Calu3 (cell line): ENCODE results near the gene ACTR2. TPM values are rescaled to one million over a fixed set of nuclear protein-coding genes. Genes with fewer than 3 reads are reported as not detected.
"Not testable (repeated sequence)": the region's sequence is repeated elsewhere in the genome, so short reads cannot be mapped to it uniquely, and the experiment has no call there.

ENCODE experiments used
- BruUV-seq: library from RNA; stranded (reverse); fragments of 400-500 nt; replicated peaks from 2 replicates; lab custom pipeline; 2021; lab: Mats Ljungman, UMichigan
- CTCF ChIA-PET: fragments of 300-600 bp; sonication (Branson Sonifier 250); formaldehyde crosslinking; loops from one replicate; lab custom pipeline; 2022; ENCODE audit warnings: antibody characterized with exemption; lab: Charles Lee
- DNase-seq: peaks from one replicate; pipeline ENCODE4 v3.0.0; 2022
- H3K27ac Mint-ChIP-seq: one replicate; pipeline ENCODE4 v1.8.0; 2022; ENCODE audit warnings: mixed read lengths; ENCODE audit not compliant: unreplicated experiment
- H3K27me3 Mint-ChIP-seq: one replicate; pipeline ENCODE4 v1.8.0; 2022; ENCODE audit warnings: mixed read lengths; ENCODE audit not compliant: unreplicated experiment
- H3K36me3 Mint-ChIP-seq: one replicate; pipeline ENCODE4 v1.8.0; 2022; ENCODE audit warnings: mild to moderate bottlenecking, moderate library complexity, mixed read lengths; ENCODE audit not compliant: insufficient read depth, unreplicated experiment
- H3K4me1 Mint-ChIP-seq: one replicate; pipeline ENCODE4 v1.8.0; 2022; ENCODE audit warnings: mild to moderate bottlenecking, low read depth, mixed read lengths; ENCODE audit not compliant: unreplicated experiment
- H3K4me3 Mint-ChIP-seq: one replicate; pipeline ENCODE4 v1.8.0; 2022; ENCODE audit warnings: mild to moderate bottlenecking, low read depth, moderate library complexity, mixed read lengths; ENCODE audit not compliant: unreplicated experiment
- H3K9me3 Mint-ChIP-seq: one replicate; pipeline ENCODE4 v1.8.0; 2022; ENCODE audit warnings: low read depth, mixed read lengths; ENCODE audit not compliant: unreplicated experiment
- CTCF ChIP-seq: fragments of 200-600 bp; IDR thresholded peaks from one replicate; pipeline ENCODE4 v1.8.0; 2022; ENCODE audit warnings: antibody characterized with exemption; ENCODE audit not compliant: unreplicated experiment
- intact Hi-C: fragments of 100-400 bp; cut with micrococcal nuclease; formaldehyde crosslinking; loops from one replicate; pipeline ENCODE4 v1.10.0; 2022; ENCODE audit not compliant: unreplicated experiment
- total RNA-seq: library from RNA; stranded (reverse); gene quantifications from 2 replicates; pipeline ENCODE4 v1.2.3, GENCODE V29; 2022

ACTR2 gene
- total RNA-seq, 1 experiment from 2014 or later, result 240 TPM

GRCh38 chr2:65240657-65241056 lies 13.0 kb downstream of the ACTR2 start:
- BruUV-seq, result TSS peak; percentile 10
- H3K27me3 Mint-ChIP-seq, result no peaks in the 10 kb centered on the region
- peaks cover 15% of the 10 kb centered on the region for H3K36me3 Mint-ChIP-seq
- no peaks in the 10 kb centered on the region for H3K9me3 Mint-ChIP-seq
- H3K4me3 Mint-ChIP-seq, result no peak overlapping the region
- H3K27ac Mint-ChIP-seq, result no peak overlapping the region
- no peak for DNase-seq
- H3K4me1 Mint-ChIP-seq, result peaks cover 20% of the 10 kb centered on the region
- CTCF ChIA-PET, result no interaction called here
- intact Hi-C loops, result no loop called here
- no peak for TF ChIP-seq CTCF

GRCh38 chr2:65244452-65244851 lies 16.8 kb downstream of the ACTR2 start:
- H3K27me3 Mint-ChIP-seq, DNase-seq, H3K4me3 Mint-ChIP-seq, H3K27ac Mint-ChIP-seq, BruUV-seq, intact Hi-C loops, CTCF ChIA-PET, H3K9me3 Mint-ChIP-seq: not testable (repeated sequence)
- Mint-ChIP-seq H3K4me1 (peaks cover 16% of the 10 kb centered on the region), H3K36me3 (peaks cover 34% of the 10 kb centered on the region)

- DNase-seq, result no peak
- H3K27me3 Mint-ChIP-seq, result no peaks in the 10 kb centered on the region
- no peaks in the 10 kb centered on the region for H3K4me1 Mint-ChIP-seq
- TF ChIP-seq CTCF, result no peak
- no peaks in the 10 kb centered on the region for H3K9me3 Mint-ChIP-seq
- H3K27ac Mint-ChIP-seq, result no peak overlapping the region
- intact Hi-C loops, result no loop called here
- CTCF ChIA-PET, result no interaction called here
- no TSS peak for BruUV-seq
- peaks cover 41% of the 10 kb centered on the region for H3K36me3 Mint-ChIP-seq
- H3K4me3 Mint-ChIP-seq, result no peak overlapping the region
Measured at GRCh38 chr2:65252640-65253039, 25.0 kb downstream of the ACTR2 start.

- Mint-ChIP-seq H3K27ac (no peak overlapping the region), H3K4me1 (no peaks in the 10 kb centered on the region), H3K36me3 (peaks cover 23% of the 10 kb centered on the region), H3K9me3 (no peaks in the 10 kb centered on the region), H3K27me3 (no peaks in the 10 kb centered on the region), H3K4me3 (no peak overlapping the region)
- CTCF ChIA-PET, result no interaction called here
- no peak for DNase-seq
- intact Hi-C loops, result no loop called here
- TF ChIP-seq CTCF, result no peak
- BruUV-seq, result no TSS peak
Measured at GRCh38 chr2:65255356-65255755, 27.7 kb downstream of the ACTR2 start.

GRCh38 chr2:65256054-65256453 lies 28.4 kb downstream of the ACTR2 start:
- no peak for DNase-seq
- no peaks in the 10 kb centered on the region for H3K4me1 Mint-ChIP-seq
- CTCF ChIA-PET, result no interaction called here
- BruUV-seq, result no TSS peak
- no peak overlapping the region for H3K27ac Mint-ChIP-seq
- no peaks in the 10 kb centered on the region for H3K9me3 Mint-ChIP-seq
- H3K27me3 Mint-ChIP-seq, result no peaks in the 10 kb centered on the region
- H3K36me3 Mint-ChIP-seq, result peaks cover 22% of the 10 kb centered on the region
- no peak for TF ChIP-seq CTCF
- no peak overlapping the region for H3K4me3 Mint-ChIP-seq
- intact Hi-C loops, result no loop called here

GRCh38 chr2:65257866-65258265 lies 30.2 kb downstream of the ACTR2 start:
- H3K4me1 Mint-ChIP-seq, DNase-seq, intact Hi-C loops, CTCF ChIA-PET, H3K27me3 Mint-ChIP-seq, H3K9me3 Mint-ChIP-seq, H3K4me3 Mint-ChIP-seq, H3K27ac Mint-ChIP-seq, BruUV-seq: not testable (repeated sequence)
- peaks cover 25% of the 10 kb centered on the region for H3K36me3 Mint-ChIP-seq
